ENCODE measurements around the gene ADCY6.

GRCh38 chr12:48823281-48823680, 34.4 kb upstream of the ADCY6 start:
- TF ChIP-seq TAF1 (IDR thresholded peaks at IDR 0.05; ENCODE audit: low read depth) (no peak), REST (IDR thresholded peaks at IDR 0.05; ENCODE audit: low read depth) (no peak), MAX (IDR thresholded peaks at IDR 0.05) (no peak), CEBPB (IDR thresholded peaks at IDR 0.05) (no peak), EGR1 (IDR thresholded peaks at IDR 0.05) (no peak), YY1 (IDR thresholded peaks at IDR 0.05; ENCODE audit: low read depth) (no peak), FOXM1 (IDR thresholded peaks at IDR 0.05; ENCODE audit: borderline replicate concordance, low read depth) (no peak)
